Tibial nerve (tissue), 4 donors: ENCODE measurements around the gene NDRG4. TPM values are rescaled to one million over a fixed set of nuclear protein-coding genes. Genes with fewer than 3 reads are reported as not detected.

ENCODE experiments used
- DNase-seq, 2 donors: peaks; one replicate each; pipeline ENCODE4 v3.0.0-alpha.2; 2019; ENCODE audit warnings: low spot score in 2 of 2
- H3K27ac ChIP-seq, 4 donors: fragments of 200-600 bp; sonication (generic) in 3 of 4; one replicate each; pipeline ENCODE4 v1.5.1; 2017 to 2019; ENCODE audit warnings: mild to moderate bottlenecking in 1 of 4
- H3K27me3 ChIP-seq, 2 donors: fragments of 200-600 bp; sonication (generic) in 1 of 2; one replicate each; pipeline versions ENCODE4 v1.5.1 to v1.6.0; 2017 to 2019
- H3K36me3 ChIP-seq, 3 donors: fragments of 200-600 bp; sonication (generic); one replicate each; pipeline ENCODE4 v1.5.1; 2018 to 2019
- H3K4me1 ChIP-seq, 4 donors: fragments of 200-600 bp; sonication (generic) in 3 of 4; one replicate each; pipeline ENCODE4 v1.5.1; 2017 to 2019
- H3K4me3 ChIP-seq, 4 donors: fragments of 200-600 bp; sonication (generic) in 3 of 4; one replicate each; pipeline ENCODE4 v1.5.1; 2017 to 2019; ENCODE audit warnings: mild to moderate bottlenecking in 1 of 4, moderate library complexity in 1 of 4
- H3K9me3 ChIP-seq, 4 donors: fragments of 200-600 bp; sonication (generic) in 3 of 4; one replicate each; pipeline ENCODE4 v1.5.1; 2017 to 2019
- EP300 ChIP-seq, 2 donors: sonication (generic); formaldehyde crosslinking; IDR thresholded peaks; one replicate each; pipeline ENCODE4 v1.6.1; 2017; ENCODE audit warnings: antibody characterized with exemption in 2 of 2, mild to moderate bottlenecking in 1 of 2
- POLR2A ChIP-seq, 2 donors: fragments of 450-650 bp; IDR thresholded peaks; one replicate each; pipeline ENCODE4 v1.6.1; 2017; ENCODE audit warnings: antibody characterized with exemption in 2 of 2, mild to moderate bottlenecking in 2 of 2, moderate library complexity in 2 of 2
- WGBS, 2 donors: methylation state at CpG; one replicate each; pipeline ENCODE4 v1.1.5; 2018; 5-methylcytosine and 5-hydroxymethylcytosine counted together
- total RNA-seq, 4 donors: library from RNA; depleted of rRNA; stranded (reverse); fragments of >200 nt; gene quantifications; one replicate each; pipeline ENCODE4 v1.1.0, GENCODE V29; 2016
- TF ChIP-seq, protein P1 (sequence below), 5 experiments: fragments of 200-600 bp in 3 of 5; fragments of 450-650 bp in 2 of 5; sonication (generic) in 3 of 5; IDR thresholded peaks; one replicate each; pipeline ENCODE4 v1.5.1; 2016 to 2019; ENCODE audit warnings: antibody characterized with exemption in 5 of 5, mild to moderate bottlenecking in 3 of 5, moderate library complexity in 2 of 5

Gene NDRG4
- total RNA-seq, 4 donors from 2014 or later = 3.9 to 12.6 (median 5.9) TPM

DNA sequence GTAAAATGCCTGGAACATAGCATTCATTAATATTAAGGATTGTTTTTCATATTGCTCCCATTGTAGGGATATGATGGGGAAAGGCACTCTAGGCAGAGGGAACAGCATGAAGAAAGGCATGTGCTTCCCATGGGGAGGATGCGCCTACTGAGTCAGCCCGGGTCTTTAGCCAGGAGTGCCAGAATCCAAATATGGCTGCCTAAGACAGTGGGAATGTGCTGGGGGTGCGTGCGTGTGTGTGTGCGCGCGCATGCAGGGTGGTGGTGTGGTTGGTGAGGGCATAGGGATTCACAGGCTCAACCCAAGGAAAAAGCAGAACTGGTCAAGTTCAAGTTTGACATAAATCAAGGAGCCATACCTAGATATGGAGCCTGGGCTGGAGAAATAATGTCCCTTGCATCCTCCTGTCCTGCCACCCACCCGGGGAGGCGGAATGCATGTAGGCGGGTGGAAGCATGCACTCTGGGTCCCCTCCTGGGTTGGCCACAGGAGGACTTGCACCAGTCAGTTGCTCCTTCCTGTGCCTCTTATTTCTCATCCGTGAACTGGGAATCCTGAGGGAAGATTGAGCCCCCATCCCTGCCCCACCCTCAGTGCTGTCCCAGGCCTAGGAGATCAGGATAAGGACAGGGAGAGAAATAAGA is 18.6 kb upstream of the NDRG4 start:
- TF ChIP-seq POLR2A (IDR thresholded peaks at IDR 0.05) (no peak), EP300 (IDR thresholded peaks at IDR 0.05) (no peak)
- TF ChIP-seq, protein P1, sequence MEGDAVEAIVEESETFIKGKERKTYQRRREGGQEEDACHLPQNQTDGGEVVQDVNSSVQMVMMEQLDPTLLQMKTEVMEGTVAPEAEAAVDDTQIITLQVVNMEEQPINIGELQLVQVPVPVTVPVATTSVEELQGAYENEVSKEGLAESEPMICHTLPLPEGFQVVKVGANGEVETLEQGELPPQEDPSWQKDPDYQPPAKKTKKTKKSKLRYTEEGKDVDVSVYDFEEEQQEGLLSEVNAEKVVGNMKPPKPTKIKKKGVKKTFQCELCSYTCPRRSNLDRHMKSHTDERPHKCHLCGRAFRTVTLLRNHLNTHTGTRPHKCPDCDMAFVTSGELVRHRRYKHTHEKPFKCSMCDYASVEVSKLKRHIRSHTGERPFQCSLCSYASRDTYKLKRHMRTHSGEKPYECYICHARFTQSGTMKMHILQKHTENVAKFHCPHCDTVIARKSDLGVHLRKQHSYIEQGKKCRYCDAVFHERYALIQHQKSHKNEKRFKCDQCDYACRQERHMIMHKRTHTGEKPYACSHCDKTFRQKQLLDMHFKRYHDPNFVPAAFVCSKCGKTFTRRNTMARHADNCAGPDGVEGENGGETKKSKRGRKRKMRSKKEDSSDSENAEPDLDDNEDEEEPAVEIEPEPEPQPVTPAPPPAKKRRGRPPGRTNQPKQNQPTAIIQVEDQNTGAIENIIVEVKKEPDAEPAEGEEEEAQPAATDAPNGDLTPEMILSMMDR (IDR thresholded peaks at IDR 0.05) = no peak

DNA sequence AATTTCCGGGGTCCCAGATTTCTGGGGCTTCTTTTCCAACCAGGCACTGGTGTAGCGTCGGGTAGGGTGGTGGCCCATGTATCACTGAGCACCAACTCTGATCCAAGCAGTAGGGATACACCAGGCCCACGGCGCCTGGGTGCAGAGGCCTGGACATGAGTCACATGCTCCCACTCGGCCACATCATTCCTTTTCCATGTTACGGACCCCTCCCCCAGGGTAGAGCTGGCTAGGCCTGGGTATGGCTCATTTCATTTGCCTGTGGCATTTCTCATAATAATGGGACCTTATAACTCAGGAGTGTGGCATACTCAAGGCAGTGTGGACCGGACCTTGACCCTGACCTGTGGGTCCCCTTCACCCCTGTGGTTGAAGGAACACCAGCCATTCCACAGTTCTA is 18.0 kb upstream of the NDRG4 start:
- TF ChIP-seq, protein P1 (IDR thresholded peaks at IDR 0.05) = no peak
- TF ChIP-seq POLR2A (IDR thresholded peaks at IDR 0.05) (no peak), EP300 (IDR thresholded peaks at IDR 0.05) (no peak)
- H3K4me3 ChIP-seq = no peak overlapping the region

More for the DNA sequence above, 18.6 kb upstream of the NDRG4 start:
- no peaks in the 10 kb centered on the region for H3K4me1 ChIP-seq
- no peak overlapping the region for H3K27ac ChIP-seq
- H3K36me3 ChIP-seq = no peaks in the 10 kb centered on the region
- WGBS, 2 donors = 85 to 93% methylated on average over 11 of the region's 11 CpGs
- H3K4me3 ChIP-seq = no peak overlapping the region
- no peaks in the 10 kb centered on the region for H3K27me3 ChIP-seq
- no peak for DNase-seq
- H3K9me3 ChIP-seq = no peaks in the 10 kb centered on the region

DNA sequence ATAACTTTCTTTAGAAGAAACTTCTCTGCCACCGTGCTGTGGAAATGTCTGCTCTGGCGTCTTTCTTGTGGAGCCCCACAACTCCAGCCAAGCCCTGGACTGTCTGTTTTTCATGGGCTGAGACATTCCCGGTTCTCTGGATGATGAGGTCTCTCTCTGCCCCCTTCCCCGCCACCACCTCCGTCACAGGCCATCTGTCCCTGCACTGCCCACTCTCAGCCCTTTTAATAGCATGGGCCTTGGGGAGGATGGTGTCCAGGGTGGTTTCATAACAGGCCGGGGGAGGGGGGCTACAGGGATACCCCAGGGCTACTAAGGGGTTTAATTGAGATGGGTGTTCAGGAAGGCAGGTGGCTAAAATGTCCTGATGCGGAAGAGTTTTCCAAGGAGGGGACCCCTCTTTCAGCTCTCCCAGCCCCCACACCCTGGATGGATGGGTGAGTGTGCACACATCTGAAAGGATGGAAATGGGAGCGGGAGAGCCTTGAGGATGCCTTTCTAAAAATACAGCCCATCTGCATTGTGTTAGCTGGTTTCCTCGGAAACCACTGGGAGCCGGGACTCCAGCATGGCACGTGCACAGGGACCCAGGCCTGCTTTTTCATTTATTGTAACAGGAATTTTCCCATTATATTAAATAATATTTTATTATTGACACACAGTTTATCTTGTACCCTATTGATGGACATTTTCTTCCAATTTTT is 14.6 kb upstream of the NDRG4 start:
- no peak overlapping the region for H3K27ac ChIP-seq
- 64 to 73% methylated on average over 11 of the region's 11 CpGs for WGBS, 2 donors

More for the DNA sequence above, 18.0 kb upstream of the NDRG4 start:
- DNase-seq = no peak
- Histone ChIP-seq H3K4me1 (no peaks in the 10 kb centered on the region), H3K27me3 (no peaks in the 10 kb centered on the region), H3K27ac (no peak overlapping the region), H3K36me3 (no peaks in the 10 kb centered on the region), H3K9me3 (no peaks in the 10 kb centered on the region)
- 59 to 70% methylated on average over 8 of the region's 8 CpGs for WGBS, 2 donors

DNA sequence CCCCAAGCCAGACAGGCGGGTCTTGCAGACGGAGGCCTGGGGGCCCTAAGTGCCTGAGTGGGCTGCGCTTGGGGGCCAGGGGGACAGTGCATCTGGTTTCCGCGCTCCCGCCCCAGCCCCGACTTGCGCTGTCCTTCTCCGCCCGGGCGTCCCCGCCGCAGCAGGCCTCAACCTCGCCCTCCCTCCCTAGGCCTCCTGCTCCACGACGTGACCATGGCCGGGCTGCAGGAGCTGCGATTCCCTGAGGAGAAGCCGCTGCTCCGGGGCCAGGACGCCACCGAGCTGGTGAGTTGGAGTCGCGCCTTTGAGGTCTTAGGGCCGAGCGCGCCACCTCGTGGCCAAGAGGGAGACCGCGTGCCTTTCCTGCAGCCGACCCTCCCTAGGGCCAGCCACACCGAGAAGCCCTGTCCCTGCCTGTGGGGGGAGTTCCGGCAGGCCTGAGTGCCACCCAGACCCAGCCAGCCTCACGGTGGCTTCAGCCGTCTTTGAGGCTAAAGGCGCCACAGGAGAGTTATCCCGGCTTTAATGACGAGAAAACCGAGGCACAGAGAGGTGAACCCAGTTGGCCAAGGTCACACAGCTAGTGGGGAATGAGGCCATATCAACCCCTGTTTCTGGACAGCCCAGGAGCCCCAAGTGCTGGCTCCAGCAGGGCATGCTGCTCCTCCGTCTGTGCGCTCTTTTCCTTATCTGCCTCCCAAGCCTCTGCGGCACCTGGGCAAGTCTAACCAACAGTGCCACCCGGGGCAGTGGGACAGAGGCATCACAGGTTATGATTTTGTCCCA is 12.2 kb upstream of the NDRG4 start:
- WGBS, 2 donors = 19 to 21% methylated on average over 32 to 34 of the region's 43 CpGs
- TF ChIP-seq, protein P1 (IDR thresholded peaks at IDR 0.05) = peak; percentile 76 to 96 (median 90)
- TF ChIP-seq EP300 (IDR thresholded peaks at IDR 0.05) = no peak
- no peaks in the 10 kb centered on the region for H3K36me3 ChIP-seq
- no peaks in the 10 kb centered on the region for H3K27me3 ChIP-seq
- peak overlapping the region in 1 of 4 donors; percentile 40 for H3K4me3 ChIP-seq
- H3K9me3 ChIP-seq = no peaks in the 10 kb centered on the region
- no peak overlapping the region for H3K27ac ChIP-seq
- DNase-seq = peak; percentile 66 to 78
- H3K4me1 ChIP-seq = peaks cover 0 to 10% (median 2%) of the 10 kb centered on the region in 4 donors

More for the DNA sequence above, 14.6 kb upstream of the NDRG4 start:
- no peak for DNase-seq
- Histone ChIP-seq H3K9me3 (no peaks in the 10 kb centered on the region), H3K27me3 (no peaks in the 10 kb centered on the region), H3K4me1 (peaks cover 0 to 10% (median 2%) of the 10 kb centered on the region in 4 donors), H3K36me3 (no peaks in the 10 kb centered on the region), H3K4me3 (no peak overlapping the region)
- no peak for TF ChIP-seq POLR2A (IDR thresholded peaks at IDR 0.05)
- TF ChIP-seq, protein P1 (IDR thresholded peaks at IDR 0.05) = no peak
- no peak for TF ChIP-seq EP300 (IDR thresholded peaks at IDR 0.05)
